K562 (cell line): ENCODE data around the gene ANKRD7. TPM values are rescaled to one million over a fixed set of nuclear protein-coding genes. Genes with fewer than 3 reads are reported as not detected.

Experiments
- ATAC-seq: fragments of 200-7000 bp; cut with Tn5 transposase; 3 replicates; pipeline ENCODE4 v1.9.1; 2020; ENCODE audit warnings: moderate library complexity
- BruUV-seq: library from RNA; stranded (reverse); fragments of 400-500 nt; replicated peaks from 2 replicates; lab custom pipeline; 2021; lab: Mats Ljungman, UMichigan
- CTCF ChIA-PET: fragments of 300-600 bp; formaldehyde crosslinking; extraction: SDS; loops from one replicate; lab custom pipeline; 2021; ENCODE audit warnings: low intra/inter-chr PET ratio; lab: Yijun Ruan, JAX
- POLR2A ChIA-PET: fragments of 300-600, 350-650 bp; sonication (Branson Sonifier 250); formaldehyde crosslinking; extraction: SDS; loops from one replicate; lab custom pipeline; 2021; ENCODE audit warnings: antibody characterized with exemption, inconsistent platforms; lab: Yijun Ruan, JAX
- DNase-seq, 4 experiments: peaks; one replicate each; pipeline versions ENCODE4 v3.0.0 to v3.0.0-alpha.2; 2011 to 2018; ENCODE audit warnings: low spot score in 3 of 4, mixed read lengths in 3 of 4; ENCODE audit errors: extremely low read depth in 1 of 4
- FAIRE-seq: peaks from 2 replicates; lab custom pipeline; 2011; peaks lifted over from hg19 to GRCh38; lab: Jason Lieb, UNC
- H2AFZ ChIP-seq: 2 replicates; pipeline ENCODE4 v1.6.0; 2011; ENCODE audit warnings: low read depth, low read length, control low read depth, inconsistent platforms
- H3K27ac ChIP-seq: fragments of 200-600 bp; 3 replicates; pipeline ENCODE4 v1.8.0; 2011; ENCODE audit warnings: low read depth, mild to moderate bottlenecking, control low read depth, inconsistent platforms, low read length, moderate library complexity, mixed read lengths; ENCODE audit errors: extremely low read depth
- H3K27me3 ChIP-seq, 2 experiments: fragments of 300-600 bp in 1 of 2; 2 replicates in 1 of 2; 3 replicates in 1 of 2; pipeline versions ENCODE4 v1.6.0 to v1.8.0; 2011; ENCODE audit warnings: inconsistent platforms in 2 of 2, low read length in 2 of 2, mild to moderate bottlenecking in 1 of 2, mixed read lengths in 1 of 2, moderate library complexity in 1 of 2; ENCODE audit not compliant: control insufficient read depth in 2 of 2, insufficient read depth in 2 of 2
- H3K36me3 ChIP-seq: fragments of 300-600 bp; 3 replicates; pipeline ENCODE4 v1.8.0; 2011; ENCODE audit warnings: mild to moderate bottlenecking, low read length, inconsistent platforms; ENCODE audit not compliant: control insufficient read depth, insufficient read depth
- H3K4me1 ChIP-seq, 2 experiments: fragments of 200-600 bp in 1 of 2; replicated peaks in 1 of 2; 2 replicates in 1 of 2; 3 replicates in 1 of 2; pipeline versions ENCODE4 v1.5.1 to v1.8.0; 2011; ENCODE audit warnings: inconsistent platforms in 2 of 2, low read length in 2 of 2, mild to moderate bottlenecking in 1 of 2, mixed read lengths in 1 of 2, moderate library complexity in 1 of 2; ENCODE audit not compliant: control insufficient read depth in 2 of 2, insufficient read depth in 2 of 2
- H3K4me2 ChIP-seq: 2 replicates; pipeline ENCODE4 v1.6.1; 2011; ENCODE audit warnings: low read length, control low read depth, inconsistent platforms, mixed read lengths; ENCODE audit not compliant: insufficient read depth
- H3K4me3 ChIP-seq: fragments of 200-600 bp; sonication (generic), shearing (Covaris generic); 2 replicates; pipeline ENCODE4 v1.5.1; 2016; ENCODE audit warnings: control low read depth, inconsistent platforms
- H3K79me2 ChIP-seq: fragments of 200-600 bp; 3 replicates; pipeline ENCODE4 v1.8.0; 2011; ENCODE audit warnings: low read length, inconsistent platforms; ENCODE audit not compliant: control insufficient read depth, insufficient read depth
- H3K9ac ChIP-seq, 2 experiments: 2 replicates each; pipeline versions ENCODE4 v1.6.0 to v1.6.1; 2011; ENCODE audit warnings: low read depth in 2 of 2, low read length in 2 of 2, control low read depth in 1 of 2, inconsistent platforms in 1 of 2, mild to moderate bottlenecking in 1 of 2, mixed read lengths in 1 of 2; ENCODE audit not compliant: insufficient read depth in 1 of 2
- H3K9me1 ChIP-seq: one replicate; pipeline ENCODE4 v1.6.0; 2011; ENCODE audit warnings: inconsistent platforms, mild to moderate bottlenecking, low read length, moderate library complexity; ENCODE audit not compliant: control insufficient read depth, insufficient read depth
- H3K9me3 ChIP-seq: replicated peaks from 2 replicates; pipeline ENCODE4 v1.5.1; 2011; ENCODE audit warnings: low read depth, low read length, inconsistent platforms; ENCODE audit not compliant: control insufficient read depth, insufficient read depth
- H4K20me1 ChIP-seq: replicated peaks from 2 replicates; pipeline ENCODE4 v1.6.1; 2011; ENCODE audit warnings: low read length, inconsistent platforms, mixed read lengths; ENCODE audit not compliant: control insufficient read depth, insufficient read depth
- CC2D1A ChIP-seq: fragments of 450-650 bp; IDR thresholded peaks from 2 replicates; pipeline ENCODE4 v1.6.1; 2017; ENCODE audit warnings: mild to moderate bottlenecking
- FOXK1 ChIP-seq: sonication (generic); formaldehyde crosslinking; IDR thresholded peaks from 2 replicates; pipeline ENCODE4 v1.8.0; 2022; ENCODE audit warnings: missing genetic modification reagents, mild to moderate bottlenecking, borderline replicate concordance
- HIVEP1 ChIP-seq: fragments of 250-450 bp; sonication (Bioruptor Pico); IDR thresholded peaks from 2 replicates; pipeline ENCODE4 v1.4.0; 2020; ENCODE audit warnings: mild to moderate bottlenecking
- HLTF ChIP-seq: fragments of 450-650 bp; IDR thresholded peaks from 2 replicates; pipeline ENCODE4 v1.6.1; 2016
- MEF2A ChIP-seq: IDR thresholded peaks from 2 replicates; pipeline ENCODE4 v1.6.1; 2011; ENCODE audit warnings: low read depth, mild to moderate bottlenecking, low read length, moderate library complexity; ENCODE audit not compliant: control insufficient read depth
- MTA3 ChIP-seq: fragments of 450-650 bp; formaldehyde crosslinking; IDR thresholded peaks from 2 replicates; pipeline ENCODE4 v1.6.1; 2017; ENCODE audit warnings: mild to moderate bottlenecking, borderline replicate concordance
- POLR2AphosphoS2 ChIP-seq: IDR thresholded peaks from 2 replicates; pipeline ENCODE4 v1.6.1; 2012; ENCODE audit warnings: low read length, improper control_type of control experiment
- RCOR1 ChIP-seq, 2 experiments: IDR thresholded peaks; 2 replicates each; pipeline ENCODE4 v1.6.1; 2012; ENCODE audit warnings: low read depth in 2 of 2, low read length in 2 of 2, borderline replicate concordance in 1 of 2, improper control_type of control experiment in 1 of 2
- ZNF655 ChIP-seq: fragments of 250-450 bp; sonication (Bioruptor Pico); IDR thresholded peaks from 2 replicates; pipeline ENCODE4 v1.5.0; 2021
- WGBS: fragments of 100-300 bp; shearing (Covaris generic); methylation state at CpG from one replicate; pipeline ENCODE4 v1.1.6; 2016; ENCODE audit warnings: low coverage, mixed read lengths; ENCODE audit not compliant: insufficient coverage; ENCODE audit errors: missing lambda C conversion rate; 5-methylcytosine and 5-hydroxymethylcytosine counted together
- in situ Hi-C: fragments of 300-500 bp; cut with MboI; formaldehyde crosslinking; loops from 4 replicates; pipeline ENCODE4 v1.15.0; 2018; ENCODE audit warnings: inconsistent platforms, mixed read lengths
- intact Hi-C: fragments of 100-400 bp; cut with micrococcal nuclease; formaldehyde crosslinking; loops from 2 replicates; pipeline ENCODE4 v1.14.2; 2022
- polyA plus RNA-seq, 8 experiments: library from polyadenylated mRNA; depleted of rRNA in 4 of 8; stranded (reverse) in 5 of 8; unstranded in 3 of 8; fragments of >200 nt; fragmentation: Nextera tagmentation in 2 of 8; fragmentation: Illumina TruSeq in 1 of 8; extraction: Ambion mirVana in 2 of 8; extraction: Trizol in 1 of 8; gene quantifications; 2 replicates each; pipeline versions ENCODE4 v1.2.1 to v1.2.3, GENCODE V29; 2011 to 2014; ENCODE audit warnings: inconsistent platforms in 1 of 8, missing spikeins in 1 of 8
- total RNA-seq, 7 experiments: library from RNA; depleted of rRNA in 6 of 7; stranded (reverse); fragments of >200 nt in 6 of 7; fragmentation: Illumina TruSeq in 2 of 7; extraction: Trizol in 2 of 7; gene quantifications; 2 replicates each; pipeline versions ENCODE4 v1.2.1 to v1.2.3, GENCODE V29; 2011 to 2021; ENCODE audit warnings: low replicate concordance in 1 of 7
- TF ChIP-seq, protein P1 (sequence below): sonication (generic); formaldehyde crosslinking; IDR thresholded peaks from 2 replicates; pipeline ENCODE4 v1.8.1; 2023; ENCODE audit warnings: missing genetic modification reagents, mild to moderate bottlenecking, borderline replicate concordance
- TF ChIP-seq, protein P2 (sequence below), 2 experiments: IDR thresholded peaks; 2 replicates each; pipeline ENCODE4 v1.6.1; 2011; ENCODE audit warnings: borderline replicate concordance in 1 of 2, control low read depth in 1 of 2, low read depth in 1 of 2, low read length in 1 of 2, mild to moderate bottlenecking in 1 of 2, mixed read lengths in 1 of 2, moderate library complexity in 1 of 2; ENCODE audit not compliant: insufficient read depth in 1 of 2, insufficient read length in 1 of 2, poor library complexity in 1 of 2, severe bottlenecking in 1 of 2; ENCODE audit errors: extremely low read depth in 1 of 2
- TF ChIP-seq, protein P3 (sequence below), 2 experiments: fragments of 450-650 bp in 1 of 2; sonication (generic) in 1 of 2; formaldehyde crosslinking; conservative IDR thresholded peaks; 2 replicates each; pipeline versions ENCODE4 v1.4.0 to v1.8.1; 2020 to 2022; ENCODE audit warnings: mild to moderate bottlenecking in 1 of 2, missing genetic modification reagents in 1 of 2

Gene ANKRD7
- total and polyA plus RNA-seq, 9 of the 15 experiments (the other 6 are each of a cell fraction or from before 2014, with no cell fraction given): 0.33 TPM; not detected in 8

DNA sequence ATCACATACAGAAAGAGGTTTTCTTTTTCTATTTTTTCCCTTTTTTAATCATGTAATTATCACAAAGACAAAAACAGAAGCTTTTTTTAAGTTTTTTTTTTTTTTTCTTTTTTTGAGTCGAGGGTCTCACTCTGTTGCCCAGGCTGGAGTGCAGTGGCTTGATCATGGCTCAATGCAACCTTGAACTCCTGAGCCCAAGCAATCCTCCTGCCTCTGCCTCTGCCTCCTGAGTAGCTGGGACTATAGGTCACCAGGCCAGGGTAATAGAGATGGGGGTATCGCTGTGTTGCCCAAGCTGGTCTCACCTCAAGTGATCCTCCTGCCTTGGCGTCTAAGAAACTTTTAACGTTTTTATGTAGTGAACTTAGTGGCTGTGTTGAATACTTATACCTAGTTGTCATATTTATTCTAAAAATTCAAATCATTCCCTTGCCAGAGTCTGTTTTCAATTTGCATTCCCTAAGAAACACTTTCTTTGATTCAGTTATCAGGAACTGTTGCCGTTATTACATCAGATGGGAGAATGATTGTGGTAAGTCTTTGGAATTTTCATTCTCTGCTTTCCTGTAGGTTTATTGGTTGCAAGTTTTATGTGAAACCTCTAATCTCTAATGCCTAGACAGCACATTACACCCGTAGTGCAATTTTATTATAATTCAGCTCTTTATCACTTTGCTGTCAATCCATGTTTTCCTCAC lies 39.2 kb upstream of the ANKRD7 start:
- Histone ChIP-seq H4K20me1 (no peaks in the 10 kb centered on the region), H3K9me3 (no peaks in the 10 kb centered on the region), H3K27me3 (no peaks in the 10 kb centered on the region), H3K79me2 (peaks cover 57% of the 10 kb centered on the region), H3K27ac (peak overlapping the region; percentile 90), H3K4me1 (peaks cover 4 to 7% of the 10 kb centered on the region in 2 experiments; a peak in 2 of 5 replicates), H3K4me3 (peak overlapping the region; percentile 68), H2AFZ (no peak overlapping the region), H3K36me3 (peaks cover 45% of the 10 kb centered on the region), H3K4me2 (peak overlapping the region; percentile 96), H3K9me1 (no peaks in the 10 kb centered on the region), H3K9ac (peak overlapping the region; percentile 88 to 99)
- DNase-seq (peak in 1 of 4 experiments; percentile 58), ATAC-seq (peak; percentile 66), FAIRE-seq (peak; percentile 40)
- in situ Hi-C loops (loop anchor here (25.0 kb wide), 1 partner anchor 1223 kb away; the partner anchor contains the start of gene ST7), intact Hi-C loops (loop anchor here (10.0 kb wide), 2 partner anchors 1231 to 1971 kb away; partner anchors contain the start of genes ST7 and TES)
- ChIA-PET POLR2A (no interaction called here), CTCF (no interaction called here)
- WGBS: 0% methylated on average over 6 of the region's 6 CpGs
- BruUV-seq: no TSS peak
- TF ChIP-seq ZNF655 (CRISPR knock-in tag) (no peak), FOXK1 (no peak), MTA3 (no peak), HLTF (0 out of 2 replicates have a peak, but pooled peaks have one; percentile 32), MEF2A (no peak), POLR2AphosphoS2 (no peak), RCOR1 (IDR thresholded peaks at IDR 0.05; ENCODE audit: borderline replicate concordance in 1 of 2, low read depth in 2 of 2, low read length in 2 of 2) (no peak), CC2D1A (no peak), HIVEP1 (CRISPR knock-in tag) (no peak)
- TF ChIP-seq, protein P1, sequence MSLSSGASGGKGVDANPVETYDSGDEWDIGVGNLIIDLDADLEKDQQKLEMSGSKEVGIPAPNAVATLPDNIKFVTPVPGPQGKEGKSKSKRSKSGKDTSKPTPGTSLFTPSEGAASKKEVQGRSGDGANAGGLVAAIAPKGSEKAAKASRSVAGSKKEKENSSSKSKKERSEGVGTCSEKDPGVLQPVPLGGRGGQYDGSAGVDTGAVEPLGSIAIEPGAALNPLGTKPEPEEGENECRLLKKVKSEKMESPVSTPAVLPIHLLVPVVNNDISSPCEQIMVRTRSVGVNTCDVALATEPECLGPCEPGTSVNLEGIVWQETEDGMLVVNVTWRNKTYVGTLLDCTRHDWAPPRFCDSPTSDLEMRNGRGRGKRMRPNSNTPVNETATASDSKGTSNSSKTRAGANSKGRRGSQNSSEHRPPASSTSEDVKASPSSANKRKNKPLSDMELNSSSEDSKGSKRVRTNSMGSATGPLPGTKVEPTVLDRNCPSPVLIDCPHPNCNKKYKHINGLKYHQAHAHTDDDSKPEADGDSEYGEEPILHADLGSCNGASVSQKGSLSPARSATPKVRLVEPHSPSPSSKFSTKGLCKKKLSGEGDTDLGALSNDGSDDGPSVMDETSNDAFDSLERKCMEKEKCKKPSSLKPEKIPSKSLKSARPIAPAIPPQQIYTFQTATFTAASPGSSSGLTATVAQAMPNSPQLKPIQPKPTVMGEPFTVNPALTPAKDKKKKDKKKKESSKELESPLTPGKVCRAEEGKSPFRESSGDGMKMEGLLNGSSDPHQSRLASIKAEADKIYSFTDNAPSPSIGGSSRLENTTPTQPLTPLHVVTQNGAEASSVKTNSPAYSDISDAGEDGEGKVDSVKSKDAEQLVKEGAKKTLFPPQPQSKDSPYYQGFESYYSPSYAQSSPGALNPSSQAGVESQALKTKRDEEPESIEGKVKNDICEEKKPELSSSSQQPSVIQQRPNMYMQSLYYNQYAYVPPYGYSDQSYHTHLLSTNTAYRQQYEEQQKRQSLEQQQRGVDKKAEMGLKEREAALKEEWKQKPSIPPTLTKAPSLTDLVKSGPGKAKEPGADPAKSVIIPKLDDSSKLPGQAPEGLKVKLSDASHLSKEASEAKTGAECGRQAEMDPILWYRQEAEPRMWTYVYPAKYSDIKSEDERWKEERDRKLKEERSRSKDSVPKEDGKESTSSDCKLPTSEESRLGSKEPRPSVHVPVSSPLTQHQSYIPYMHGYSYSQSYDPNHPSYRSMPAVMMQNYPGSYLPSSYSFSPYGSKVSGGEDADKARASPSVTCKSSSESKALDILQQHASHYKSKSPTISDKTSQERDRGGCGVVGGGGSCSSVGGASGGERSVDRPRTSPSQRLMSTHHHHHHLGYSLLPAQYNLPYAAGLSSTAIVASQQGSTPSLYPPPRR: no peak
- TF ChIP-seq, protein P2, sequence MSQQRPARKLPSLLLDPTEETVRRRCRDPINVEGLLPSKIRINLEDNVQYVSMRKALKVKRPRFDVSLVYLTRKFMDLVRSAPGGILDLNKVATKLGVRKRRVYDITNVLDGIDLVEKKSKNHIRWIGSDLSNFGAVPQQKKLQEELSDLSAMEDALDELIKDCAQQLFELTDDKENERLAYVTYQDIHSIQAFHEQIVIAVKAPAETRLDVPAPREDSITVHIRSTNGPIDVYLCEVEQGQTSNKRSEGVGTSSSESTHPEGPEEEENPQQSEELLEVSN (IDR thresholded peaks at IDR 0.05; ENCODE audit: borderline replicate concordance in 1 of 2, extremely low read depth in 1 of 2, insufficient read depth in 1 of 2, insufficient read length in 1 of 2, low read depth in 1 of 2, low read length in 1 of 2, poor library complexity in 1 of 2, severe bottlenecking in 1 of 2): no peak
- TF ChIP-seq, protein P3, sequence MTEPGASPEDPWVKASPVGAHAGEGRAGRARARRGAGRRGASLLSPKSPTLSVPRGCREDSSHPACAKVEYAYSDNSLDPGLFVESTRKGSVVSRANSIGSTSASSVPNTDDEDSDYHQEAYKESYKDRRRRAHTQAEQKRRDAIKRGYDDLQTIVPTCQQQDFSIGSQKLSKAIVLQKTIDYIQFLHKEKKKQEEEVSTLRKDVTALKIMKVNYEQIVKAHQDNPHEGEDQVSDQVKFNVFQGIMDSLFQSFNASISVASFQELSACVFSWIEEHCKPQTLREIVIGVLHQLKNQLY (CRISPR knock-in tag; conservative IDR thresholded peaks at IDR 0.05): no peak
